ENCODE measurements around the gene RASGRP1.

DNA sequence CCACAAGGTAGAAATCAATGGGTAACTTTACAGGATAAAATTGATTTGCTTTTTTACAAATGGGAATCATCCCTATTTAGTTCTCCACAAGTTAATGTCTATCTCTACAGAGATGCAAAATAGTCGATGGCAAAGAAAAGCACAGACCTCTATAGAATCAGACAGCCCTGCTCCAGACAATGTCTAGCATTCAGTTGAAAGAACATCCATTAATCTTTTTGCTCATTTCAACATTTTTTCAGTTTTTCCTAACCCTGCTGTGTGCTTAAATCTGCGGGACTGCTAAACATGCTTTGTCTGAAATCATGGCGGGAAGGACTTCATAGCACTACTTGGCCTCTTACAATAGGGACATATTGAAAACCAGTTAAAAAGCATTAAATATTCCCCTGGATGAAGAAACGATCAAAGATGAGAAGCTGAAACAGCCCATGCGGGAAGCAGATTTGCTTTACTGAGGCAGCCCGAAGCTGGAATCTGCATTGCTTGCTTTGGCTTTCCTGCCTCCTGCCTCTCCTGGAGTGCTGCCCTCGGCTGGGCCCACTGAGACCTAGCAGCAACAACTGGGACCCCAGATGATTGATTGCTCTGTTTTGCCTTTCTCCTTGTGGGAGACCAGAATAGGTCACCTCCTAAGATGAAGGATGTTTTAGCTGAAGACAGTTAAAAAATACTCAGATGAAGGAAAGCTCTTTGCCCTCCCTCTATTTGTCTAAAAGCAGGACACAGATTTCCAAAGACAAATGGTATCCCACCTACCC lies 38.5 kb upstream of the RASGRP1 start:
- TF ChIP-seq, protein P1, sequence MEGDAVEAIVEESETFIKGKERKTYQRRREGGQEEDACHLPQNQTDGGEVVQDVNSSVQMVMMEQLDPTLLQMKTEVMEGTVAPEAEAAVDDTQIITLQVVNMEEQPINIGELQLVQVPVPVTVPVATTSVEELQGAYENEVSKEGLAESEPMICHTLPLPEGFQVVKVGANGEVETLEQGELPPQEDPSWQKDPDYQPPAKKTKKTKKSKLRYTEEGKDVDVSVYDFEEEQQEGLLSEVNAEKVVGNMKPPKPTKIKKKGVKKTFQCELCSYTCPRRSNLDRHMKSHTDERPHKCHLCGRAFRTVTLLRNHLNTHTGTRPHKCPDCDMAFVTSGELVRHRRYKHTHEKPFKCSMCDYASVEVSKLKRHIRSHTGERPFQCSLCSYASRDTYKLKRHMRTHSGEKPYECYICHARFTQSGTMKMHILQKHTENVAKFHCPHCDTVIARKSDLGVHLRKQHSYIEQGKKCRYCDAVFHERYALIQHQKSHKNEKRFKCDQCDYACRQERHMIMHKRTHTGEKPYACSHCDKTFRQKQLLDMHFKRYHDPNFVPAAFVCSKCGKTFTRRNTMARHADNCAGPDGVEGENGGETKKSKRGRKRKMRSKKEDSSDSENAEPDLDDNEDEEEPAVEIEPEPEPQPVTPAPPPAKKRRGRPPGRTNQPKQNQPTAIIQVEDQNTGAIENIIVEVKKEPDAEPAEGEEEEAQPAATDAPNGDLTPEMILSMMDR (IDR thresholded peaks at IDR 0.05): no peak
- no peak for TF ChIP-seq POLR2A (IDR thresholded peaks at IDR 0.05)

Data from testis (tissue), 2 donors.